Epithelial cell of umbilical artery (primary cell): Measurements from ENCODE around the gene GMEB2. TPM values are rescaled to one million over a fixed set of nuclear protein-coding genes. Genes with fewer than 3 reads are reported as not detected.

Source experiments
- total RNA-seq: library from RNA; depleted of rRNA; stranded (reverse); fragments of >200 nt; gene quantifications from 2 replicates; pipeline ENCODE4 v1.2.3, GENCODE V29; 2014

The GMEB2 gene, protein sequence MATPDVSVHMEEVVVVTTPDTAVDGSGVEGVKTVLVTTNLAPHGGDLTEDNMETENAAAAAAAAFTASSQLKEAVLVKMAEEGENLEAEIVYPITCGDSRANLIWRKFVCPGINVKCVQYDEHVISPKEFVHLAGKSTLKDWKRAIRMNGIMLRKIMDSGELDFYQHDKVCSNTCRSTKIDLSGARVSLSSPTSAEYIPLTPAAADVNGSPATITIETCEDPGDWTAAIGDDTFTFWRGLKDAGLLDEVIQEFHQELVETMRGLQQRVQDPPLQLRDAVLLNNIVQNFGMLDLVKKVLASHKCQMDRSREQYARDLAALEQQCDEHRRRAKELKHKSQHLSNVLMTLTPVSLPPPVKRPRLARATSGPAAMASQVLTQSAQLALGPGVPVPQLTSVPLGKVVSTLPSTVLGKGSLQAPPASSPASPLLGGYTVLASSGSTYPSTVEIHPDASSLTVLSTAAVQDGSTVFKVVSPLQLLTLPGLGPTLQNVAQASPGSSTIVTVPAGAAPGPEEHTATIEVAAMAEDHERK
- 7.0 and 7.1 TPM in 2 replicates for total RNA-seq

DNA sequence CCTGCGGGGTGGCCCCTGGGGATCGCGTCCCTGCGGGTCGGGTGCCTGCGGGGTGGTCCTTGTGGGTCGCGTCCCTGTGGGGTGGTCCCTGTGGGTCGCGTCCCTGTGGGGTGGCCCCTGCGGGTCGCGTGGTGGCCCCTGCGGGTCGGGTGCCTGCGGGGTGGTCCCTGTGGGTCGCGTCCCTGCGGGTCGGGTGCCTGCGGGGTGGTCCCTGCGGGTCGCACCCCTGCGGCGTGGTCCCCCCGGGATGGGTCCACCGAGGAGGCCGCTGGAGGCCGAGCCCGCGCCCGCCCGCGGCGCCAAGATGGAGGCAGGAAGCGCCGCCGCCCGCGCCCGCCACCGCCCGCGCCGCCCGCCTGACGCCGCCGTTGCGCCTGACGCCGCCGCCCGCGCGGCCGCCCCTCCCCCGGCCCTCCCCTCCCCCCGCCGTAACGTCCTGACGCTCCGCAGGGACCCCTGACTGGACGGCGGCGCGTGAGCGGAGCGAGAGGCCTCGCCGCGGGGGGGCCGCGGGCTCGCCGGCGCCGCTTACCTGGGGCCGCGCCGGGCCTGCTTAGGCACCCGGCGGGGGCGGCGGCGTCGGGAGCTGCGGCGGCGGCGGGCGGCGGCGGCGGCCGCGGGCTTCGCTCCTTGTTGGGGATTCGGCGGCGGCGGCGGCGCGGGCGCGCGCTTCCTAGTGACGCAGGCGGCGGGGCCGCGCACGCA, at the start of gene GMEB2:
Gene GMEB2, minus strand, starts transcription at position 678 of the 705 bp plus-strand sequence. CDS start 7,704 bp downstream, outside the sequence.

DNA sequence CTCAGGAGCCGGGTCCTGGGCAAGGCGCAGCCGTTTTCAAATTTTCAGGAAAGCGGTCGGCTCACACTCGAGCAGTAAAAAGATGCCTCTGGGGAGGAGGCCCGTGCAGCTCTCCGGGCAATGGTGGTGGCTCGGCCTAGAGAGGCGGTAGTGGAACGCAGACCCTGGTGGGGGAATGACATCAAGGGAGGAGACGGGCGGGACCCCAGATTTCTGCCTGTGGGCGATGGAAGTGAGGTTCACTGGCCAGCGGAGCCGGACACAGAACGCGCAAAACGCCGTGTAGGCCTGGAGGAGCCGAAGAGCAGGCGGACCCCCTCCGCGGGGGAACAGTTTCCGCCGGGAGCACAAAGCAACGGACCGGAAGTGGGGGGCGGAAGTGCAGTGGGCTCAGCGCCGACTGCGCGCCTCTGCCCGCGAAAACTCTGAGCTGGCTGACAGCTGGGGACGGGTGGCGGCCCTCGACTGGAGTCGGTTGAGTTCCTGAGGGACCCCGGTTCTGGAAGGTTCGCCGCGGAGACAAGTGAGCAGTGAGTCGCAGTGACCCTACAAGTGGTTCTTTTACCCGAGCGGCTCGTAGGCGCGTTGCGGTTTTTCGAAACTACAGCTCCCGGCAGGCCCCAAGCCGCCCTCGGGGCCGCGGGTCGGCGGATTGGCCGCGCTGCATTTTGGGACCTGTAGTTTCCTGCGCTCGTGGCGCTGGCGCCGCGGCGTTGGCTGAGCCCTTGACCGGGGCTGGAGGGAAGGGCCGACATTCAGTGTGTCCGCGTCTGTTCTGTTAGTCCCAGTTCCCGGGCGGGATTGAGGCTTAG, 31.2 kb upstream of the GMEB2 start, which contains the start of gene RTEL1:
Gene RTEL1, plus strand, starts transcription at position 376 of the 812 bp plus-strand sequence. CDS start 1,091 bp downstream, outside the sequence.

DNA sequence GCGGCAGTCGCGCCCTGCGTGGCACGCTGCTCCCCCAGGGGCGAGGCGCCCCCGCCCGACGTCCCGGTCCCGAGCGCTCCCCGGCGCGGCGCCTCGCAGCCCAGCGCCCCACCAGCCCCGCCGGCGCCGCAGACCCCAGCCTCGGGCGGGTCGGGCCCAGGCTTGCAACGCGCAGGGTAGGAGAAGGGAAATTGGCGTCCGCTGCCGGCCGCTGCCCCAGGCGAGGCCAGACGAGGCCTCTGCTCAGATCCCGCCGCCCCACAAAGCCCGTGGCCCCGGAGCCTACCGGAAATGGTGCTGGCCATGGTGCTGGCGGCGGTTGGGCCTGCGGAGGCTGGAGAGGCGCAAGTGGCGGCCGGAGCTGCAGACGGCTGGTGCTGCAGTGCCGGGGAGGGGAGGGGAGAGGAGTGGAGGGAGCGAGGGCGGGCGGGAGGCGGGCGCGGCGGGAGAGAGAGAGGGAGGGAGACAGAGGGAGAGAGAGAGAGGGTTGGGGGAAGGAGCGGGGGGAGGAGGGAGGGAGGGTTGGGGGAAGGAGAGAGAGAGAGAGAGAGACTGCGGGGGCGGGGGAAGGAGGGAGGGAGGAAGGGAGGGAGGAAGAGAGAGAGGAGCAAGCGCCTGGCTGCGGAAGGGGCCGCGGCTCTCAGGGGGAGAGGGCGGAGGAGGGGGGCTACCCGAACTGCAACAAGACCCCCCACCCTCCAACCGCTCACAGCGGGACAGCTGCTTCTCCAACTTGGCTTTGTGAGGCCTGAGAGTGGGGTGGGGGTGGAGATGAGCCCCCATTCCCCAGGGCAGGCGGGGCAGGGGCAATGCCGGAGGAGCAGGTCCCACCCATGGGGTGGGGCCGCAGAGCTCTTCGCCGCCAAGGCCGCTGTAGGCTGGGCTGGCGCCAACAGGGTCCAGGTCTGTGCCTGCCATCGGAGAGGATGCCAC, 26.4 kb upstream of the GMEB2 start, which contains the start of gene STMN3:
Gene STMN3, minus strand, starts transcription at position 384 of the 933 bp plus-strand sequence. Its CDS starts 79 bp downstream, at position 305.

DNA sequence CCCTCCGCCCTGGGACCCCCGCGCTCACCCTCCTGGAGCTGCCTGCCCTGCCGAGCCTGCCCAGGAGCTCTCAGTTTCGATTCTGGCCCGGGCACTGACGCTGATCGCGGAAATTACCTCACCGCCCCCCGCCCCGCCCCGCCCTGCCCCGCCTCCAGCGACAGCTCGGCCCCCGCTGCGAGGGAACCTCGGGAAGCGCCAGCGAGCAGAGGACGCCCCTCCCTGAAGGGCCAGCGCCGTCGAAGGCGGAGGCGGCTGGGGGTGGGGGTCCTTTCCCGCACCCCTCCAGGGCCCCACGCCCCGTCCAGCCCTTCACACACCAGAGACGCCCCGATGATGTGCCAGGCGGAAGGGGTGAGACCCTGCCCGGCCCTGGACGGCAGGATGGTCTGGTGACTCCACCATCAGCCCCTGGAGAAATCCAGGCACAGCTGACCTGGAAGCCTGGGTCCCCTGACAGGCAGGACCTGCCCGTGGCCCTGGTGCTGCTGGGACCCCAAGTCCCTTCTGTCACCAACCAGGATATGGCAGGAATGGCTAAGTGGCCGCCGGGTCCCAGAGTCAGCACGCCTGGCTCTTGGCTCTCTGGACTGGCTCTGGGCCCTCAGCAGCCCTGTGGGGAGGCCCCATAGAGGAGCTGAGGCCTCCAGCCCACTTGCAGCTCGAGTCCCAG, 52.6 kb downstream of the GMEB2 start, which contains the start of gene HELZ2:
Gene HELZ2, minus strand, starts transcription at position 84 of the 673 bp plus-strand sequence. CDS start 1,854 bp downstream, outside the sequence.

DNA sequence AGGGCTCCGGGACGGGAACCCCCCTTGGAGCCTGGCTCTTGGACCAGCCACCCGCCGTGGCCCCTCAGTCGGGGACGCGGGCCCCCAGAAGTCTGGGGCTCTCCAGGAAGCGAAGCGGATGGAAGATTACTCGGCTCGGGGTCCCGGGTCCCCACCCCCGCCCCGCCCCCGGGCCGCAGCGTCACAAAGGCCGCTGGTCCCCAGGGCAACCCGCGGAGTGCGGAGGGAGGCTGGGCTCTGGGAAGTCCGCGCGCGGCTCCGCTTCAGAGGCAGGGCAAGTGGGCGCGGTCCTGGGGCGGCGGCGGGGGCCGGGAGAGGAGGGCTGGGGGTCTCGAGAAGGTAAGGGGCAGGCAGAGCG, 73.0 kb downstream of the GMEB2 start, which contains the start of gene FNDC11:
Gene FNDC11, plus strand, starts transcription at position 227 of the 358 bp plus-strand sequence. CDS start 1,505 bp downstream, outside the sequence.

DNA sequence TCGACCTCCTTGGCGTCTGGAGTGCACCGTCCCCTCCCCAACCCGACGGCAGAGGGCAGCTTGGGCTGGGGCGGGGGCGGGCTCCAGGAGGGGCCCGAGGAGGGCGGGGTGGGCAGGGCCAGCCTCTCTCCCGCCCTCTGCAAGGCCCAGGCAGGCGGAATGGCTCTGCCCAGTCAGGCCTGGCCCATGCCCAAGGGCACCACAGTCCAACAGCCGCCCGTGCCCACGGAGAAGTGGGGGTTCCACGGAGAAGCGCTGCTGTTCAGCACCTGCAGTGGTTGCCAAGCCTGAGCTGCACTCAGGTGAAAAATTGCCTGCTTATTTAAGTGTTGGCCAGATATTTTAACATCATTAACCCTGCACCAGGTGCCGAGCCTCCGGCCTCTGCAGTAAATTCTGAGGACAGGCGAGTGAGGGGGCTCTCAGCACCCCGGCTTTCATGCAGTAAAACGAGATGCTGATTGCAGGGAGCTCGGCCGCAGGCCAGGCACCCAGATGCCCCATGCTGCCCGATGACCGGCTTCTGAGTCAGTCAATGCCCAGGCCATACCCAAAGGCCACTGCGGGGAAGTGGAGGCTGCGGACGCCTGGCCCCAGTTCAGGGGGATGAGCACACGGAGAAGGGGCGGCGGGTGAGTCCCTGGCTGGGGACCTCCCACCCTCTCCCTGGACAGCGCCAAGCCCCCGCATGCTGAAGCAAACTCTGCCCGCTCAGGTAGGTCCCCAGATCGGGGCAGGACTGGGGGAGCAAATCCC, 79.0 kb downstream of the GMEB2 start, which contains the start of gene SRMS:
Gene SRMS, minus strand, starts transcription at position 25 of the 756 bp plus-strand sequence. CDS start 286 bp downstream, outside the sequence.

Other genes with a start within 250 kb of the GMEB2 start
- gene KCNQ2, start 154.4 kb downstream of the GMEB2 start, total RNA-seq, result not detected in 2 replicates
- gene EEF1A2, start 128.0 kb downstream of the GMEB2 start, total RNA-seq, result 0.46 and 3.6 TPM in 2 replicates
- gene PPDPF, start 106.3 kb downstream of the GMEB2 start, total RNA-seq, result 13.0 and 17.5 TPM in 2 replicates
- not detected in 2 replicates for gene PTK6, start 89.7 kb downstream of the GMEB2 start, total RNA-seq
- gene SRMS, start 79.4 kb downstream of the GMEB2 start, total RNA-seq, result not detected in 2 replicates
- gene FNDC11, start 72.9 kb downstream of the GMEB2 start, total RNA-seq, result 0.15 and 1.3 TPM in 2 replicates
- 45.8 and 199 TPM in 2 replicates for gene HELZ2, start 52.9 kb downstream of the GMEB2 start, total RNA-seq
- gene STMN3, start 26.3 kb upstream of the GMEB2 start, total RNA-seq, result 0.32 and 0.76 TPM in 2 replicates
- 8.4 and 11.2 TPM in 2 replicates for gene RTEL1, start 31.2 kb upstream of the GMEB2 start, total RNA-seq
- 7.1 and 41.5 TPM in 2 replicates for gene TNFRSF6B, start 69.6 kb upstream of the GMEB2 start, total RNA-seq
- gene ARFRP1, start 80.9 kb upstream of the GMEB2 start, total RNA-seq, result 31.2 and 41.9 TPM in 2 replicates
- 20.5 and 24.8 TPM in 2 replicates for gene ZGPAT, start 80.9 kb upstream of the GMEB2 start, total RNA-seq
- 1.3 and 4.3 TPM in 2 replicates for gene LIME1, start 109.6 kb upstream of the GMEB2 start, total RNA-seq
- 9.1 and 10.4 TPM in 2 replicates for gene SLC2A4RG, start 112.7 kb upstream of the GMEB2 start, total RNA-seq
- gene ZBTB46, start 204.2 kb upstream of the GMEB2 start, total RNA-seq, result 2.9 and 4.9 TPM in 2 replicates
- not detected in 2 replicates for gene ABHD16B, start 234.4 kb upstream of the GMEB2 start, total RNA-seq
- 114 and 127 TPM in 2 replicates for gene TPD52L2, start 238.2 kb upstream of the GMEB2 start, total RNA-seq